ENCODE measurements around the gene TARDBP. TPM values are rescaled to one million over a fixed set of nuclear protein-coding genes. Genes with fewer than 3 reads are reported as not detected.
A peak's percentile ranks its signal among the peaks of the same experiment; 100 is the strongest.

TARDBP gene
- total and polyA plus RNA-seq, 2 donors (not counting 1 experiment from before 2014, with no cell fraction given) = 85.2 to 222 TPM

DNA sequence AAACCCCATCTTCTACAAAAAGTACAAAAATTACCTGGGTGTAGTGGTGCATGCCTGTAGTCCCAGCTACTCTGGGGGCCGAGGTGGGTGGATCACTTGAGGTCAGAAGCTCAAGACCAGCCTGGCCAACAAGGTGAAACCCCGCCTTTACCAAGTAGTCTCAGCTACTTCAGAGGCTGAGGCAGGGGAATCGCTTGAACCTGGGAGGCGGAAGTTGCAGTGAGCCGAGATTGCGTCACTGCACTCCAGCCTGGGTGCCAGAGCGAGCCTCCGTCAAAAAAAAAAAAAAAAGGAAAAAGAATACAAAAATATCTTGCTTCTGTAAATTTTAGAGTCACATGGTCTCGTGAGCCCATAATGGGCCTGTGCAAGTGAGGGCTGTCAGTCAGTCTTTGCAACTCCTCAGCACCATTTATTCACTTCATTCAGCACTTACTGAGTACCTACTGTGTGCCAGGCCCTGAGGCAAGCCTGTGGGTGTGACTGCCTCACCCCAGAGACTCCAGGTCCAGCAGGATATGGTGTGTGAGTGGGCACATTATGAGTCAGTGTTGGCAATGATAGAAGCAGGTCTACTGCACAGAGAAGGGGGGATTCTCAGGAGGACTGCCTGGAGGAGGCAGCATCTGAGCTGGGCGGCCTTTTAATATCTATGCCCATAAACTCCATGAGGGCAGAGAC is 46.8 kb upstream of the TARDBP start:
- H3K4me1 Mint-ChIP-seq = peaks cover 27% of the 10 kb centered on the region
- peak overlapping the region; percentile 50 for H3K27ac Mint-ChIP-seq

DNA sequence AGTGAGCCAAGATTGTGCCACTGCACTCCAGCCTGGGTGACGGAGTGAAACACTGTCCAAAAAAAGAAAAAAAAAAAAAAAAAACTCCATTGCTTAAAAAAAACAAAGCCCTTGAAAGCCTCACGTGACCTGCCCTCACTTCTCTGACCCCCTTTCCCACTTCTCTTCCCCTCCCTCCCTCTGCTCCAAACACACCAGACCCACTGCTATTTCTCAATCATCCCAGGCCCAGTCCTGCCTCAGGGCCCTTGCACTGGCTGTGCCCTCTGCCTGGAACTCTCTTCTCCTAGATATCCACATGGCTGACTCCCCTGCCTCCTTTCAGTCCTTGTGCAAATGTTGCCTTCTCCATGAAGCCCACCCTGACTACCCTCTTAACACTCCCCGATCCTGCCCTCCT is 45.4 kb upstream of the TARDBP start:
- Histone ChIP-seq H3K9me3 (ENCODE audit: control extremely low read depth in 1 of 3, control insufficient read depth in 2 of 3, insufficient read depth in 1 of 3, low read length in 2 of 3) (peaks cover 0 to 4% (median 0%) of the 10 kb centered on the region in 3 donors), H4K20me1 (ENCODE audit: control insufficient read depth, insufficient read depth, low read length, poor library complexity, severe bottlenecking) (no peaks in the 10 kb centered on the region), H3K4me2 (replicated peaks; ENCODE audit: low read depth, low read length, poor library complexity, severe bottlenecking) (no peak overlapping the region), H2AFZ (ENCODE audit: insufficient read depth, low read depth, low read length, poor library complexity, severe bottlenecking) (no peak overlapping the region), H3K4me3 (ENCODE audit: control extremely low read depth in 1 of 5, extremely low read depth in 1 of 5, insufficient read depth in 1 of 5, low read depth in 2 of 5, low read length in 4 of 5) (no peak overlapping the region), H3K9ac (ENCODE audit: low read length) (no peak overlapping the region), H3K36me3 (replicated peaks in 1 of 2; ENCODE audit: control extremely low read depth in 1 of 2, control insufficient read depth in 1 of 2, extremely low read depth in 1 of 2, insufficient read depth in 2 of 2, low read length in 1 of 2) (no peaks in the 10 kb centered on the region), H3K4me1 (ENCODE audit: control insufficient read depth in 2 of 2, insufficient read depth in 2 of 2, low read length in 2 of 2) (peaks cover 14 to 24% of the 10 kb centered on the region in 2 donors), H3K27me3 (replicated peaks in 1 of 4; ENCODE audit: control extremely low read depth in 1 of 4, control insufficient read depth in 3 of 4, insufficient read depth in 4 of 4, low read length in 3 of 4) (peaks cover 0 to 6% (median 2%) of the 10 kb centered on the region in 4 experiments), H3K79me2 (ENCODE audit: control insufficient read depth, insufficient read depth, low read length) (no peaks in the 10 kb centered on the region), H3K27ac (ENCODE audit: low read length in 2 of 2) (no peak overlapping the region)
- TF ChIP-seq, protein P1, sequence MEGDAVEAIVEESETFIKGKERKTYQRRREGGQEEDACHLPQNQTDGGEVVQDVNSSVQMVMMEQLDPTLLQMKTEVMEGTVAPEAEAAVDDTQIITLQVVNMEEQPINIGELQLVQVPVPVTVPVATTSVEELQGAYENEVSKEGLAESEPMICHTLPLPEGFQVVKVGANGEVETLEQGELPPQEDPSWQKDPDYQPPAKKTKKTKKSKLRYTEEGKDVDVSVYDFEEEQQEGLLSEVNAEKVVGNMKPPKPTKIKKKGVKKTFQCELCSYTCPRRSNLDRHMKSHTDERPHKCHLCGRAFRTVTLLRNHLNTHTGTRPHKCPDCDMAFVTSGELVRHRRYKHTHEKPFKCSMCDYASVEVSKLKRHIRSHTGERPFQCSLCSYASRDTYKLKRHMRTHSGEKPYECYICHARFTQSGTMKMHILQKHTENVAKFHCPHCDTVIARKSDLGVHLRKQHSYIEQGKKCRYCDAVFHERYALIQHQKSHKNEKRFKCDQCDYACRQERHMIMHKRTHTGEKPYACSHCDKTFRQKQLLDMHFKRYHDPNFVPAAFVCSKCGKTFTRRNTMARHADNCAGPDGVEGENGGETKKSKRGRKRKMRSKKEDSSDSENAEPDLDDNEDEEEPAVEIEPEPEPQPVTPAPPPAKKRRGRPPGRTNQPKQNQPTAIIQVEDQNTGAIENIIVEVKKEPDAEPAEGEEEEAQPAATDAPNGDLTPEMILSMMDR (IDR thresholded peaks at IDR 0.05) = no peak
- TF ChIP-seq EZH2 (IDR thresholded peaks at IDR 0.05; ENCODE audit: borderline replicate concordance, insufficient read depth, low read depth, low read length, poor library complexity, severe bottlenecking) = no peak
- H3K4me1 Mint-ChIP-seq = peaks cover 27% of the 10 kb centered on the region
- DNase-seq = no peak
- H3K9me3 Mint-ChIP-seq (ENCODE audit: insufficient read depth) = no peaks in the 10 kb centered on the region
- H3K4me3 Mint-ChIP-seq = no peak overlapping the region
- no peak overlapping the region for H3K27ac Mint-ChIP-seq
- WGBS (ENCODE audit: insufficient coverage) = 83% methylated on average over 1 of the region's 3 CpGs
- ChIA-PET POLR2A (no interaction called here), CTCF (interaction anchor here (0.7 kb wide), 2 partner anchors 481 to 1980 kb away, joined by 3 to 4 read pairs; no protein-coding TSS in a partner anchor)
- intact Hi-C loops (cut with micrococcal nuclease) = no loop called here
- H3K27me3 Mint-ChIP-seq = peaks cover 27% of the 10 kb centered on the region
- no peak for ATAC-seq (ENCODE audit: low read depth)

More for the DNA sequence above, 46.8 kb upstream of the TARDBP start:
- H3K4me3 ChIP-seq (ENCODE audit: control extremely low read depth in 1 of 5, extremely low read depth in 1 of 5, insufficient read depth in 1 of 5, low read depth in 2 of 5, low read length in 4 of 5) = peak overlapping the region in 2 of 5 experiments; percentile 8
- H3K36me3 ChIP-seq (replicated peaks in 1 of 2; ENCODE audit: control extremely low read depth in 1 of 2, control insufficient read depth in 1 of 2, extremely low read depth in 1 of 2, insufficient read depth in 2 of 2, low read length in 1 of 2) = no peaks in the 10 kb centered on the region
- no peaks in the 10 kb centered on the region for H4K20me1 ChIP-seq (ENCODE audit: control insufficient read depth, insufficient read depth, low read length, poor library complexity, severe bottlenecking)
- DNase-seq (peak; percentile 40), ATAC-seq (ENCODE audit: low read depth) (peak; percentile 23)
- H3K79me2 ChIP-seq (ENCODE audit: control insufficient read depth, insufficient read depth, low read length) = no peaks in the 10 kb centered on the region
- H3K27me3 ChIP-seq (replicated peaks in 1 of 4; ENCODE audit: control extremely low read depth in 1 of 4, control insufficient read depth in 3 of 4, insufficient read depth in 4 of 4, low read length in 3 of 4) = peaks cover 0 to 15% (median 4%) of the 10 kb centered on the region in 4 experiments
- WGBS (ENCODE audit: insufficient coverage) = 10% methylated on average over 2 of the region's 10 CpGs
- peaks cover 14 to 30% of the 10 kb centered on the region in 2 donors for H3K4me1 ChIP-seq (ENCODE audit: control insufficient read depth in 2 of 2, insufficient read depth in 2 of 2, low read length in 2 of 2)
- H3K9me3 ChIP-seq (ENCODE audit: control extremely low read depth in 1 of 3, control insufficient read depth in 2 of 3, insufficient read depth in 1 of 3, low read length in 2 of 3) = peaks cover 0 to 4% (median 0%) of the 10 kb centered on the region in 3 donors
- no peaks in the 10 kb centered on the region for H3K9me3 Mint-ChIP-seq (ENCODE audit: insufficient read depth)
- intact Hi-C loops (cut with micrococcal nuclease) = no loop called here
- ChIA-PET POLR2A (interaction anchor here (0.6 to 0.7 kb wide), 2 partner anchors 890 to 926 kb away, joined by 3 to 4 read pairs; no protein-coding TSS in a partner anchor), CTCF (no interaction called here)
- H3K4me3 Mint-ChIP-seq = peak overlapping the region; percentile 44
- peak overlapping the region; percentile 51 for H2AFZ ChIP-seq (ENCODE audit: insufficient read depth, low read depth, low read length, poor library complexity, severe bottlenecking)
- peak overlapping the region; percentile 56 for H3K4me2 ChIP-seq (replicated peaks; ENCODE audit: low read depth, low read length, poor library complexity, severe bottlenecking)
- peak overlapping the region in 1 of 2 donors; percentile 42 for H3K27ac ChIP-seq (ENCODE audit: low read length in 2 of 2)
- TF ChIP-seq, protein P1 (IDR thresholded peaks at IDR 0.05) = no peak
- TF ChIP-seq EZH2 (IDR thresholded peaks at IDR 0.05; ENCODE audit: borderline replicate concordance, insufficient read depth, low read depth, low read length, poor library complexity, severe bottlenecking) = no peak
- H3K9ac ChIP-seq (ENCODE audit: low read length) = peak overlapping the region; percentile 25
- H3K27me3 Mint-ChIP-seq = peaks cover 30% of the 10 kb centered on the region
